ENCODE measurements around the gene OMD. TPM values are rescaled to one million over a fixed set of nuclear protein-coding genes. Genes with fewer than 3 reads are reported as not detected.

OMD gene
- total RNA-seq, 4 donors from 2014 or later, result 1.2 to 5.4 (median 4.5) TPM; not detected in 1

DNA sequence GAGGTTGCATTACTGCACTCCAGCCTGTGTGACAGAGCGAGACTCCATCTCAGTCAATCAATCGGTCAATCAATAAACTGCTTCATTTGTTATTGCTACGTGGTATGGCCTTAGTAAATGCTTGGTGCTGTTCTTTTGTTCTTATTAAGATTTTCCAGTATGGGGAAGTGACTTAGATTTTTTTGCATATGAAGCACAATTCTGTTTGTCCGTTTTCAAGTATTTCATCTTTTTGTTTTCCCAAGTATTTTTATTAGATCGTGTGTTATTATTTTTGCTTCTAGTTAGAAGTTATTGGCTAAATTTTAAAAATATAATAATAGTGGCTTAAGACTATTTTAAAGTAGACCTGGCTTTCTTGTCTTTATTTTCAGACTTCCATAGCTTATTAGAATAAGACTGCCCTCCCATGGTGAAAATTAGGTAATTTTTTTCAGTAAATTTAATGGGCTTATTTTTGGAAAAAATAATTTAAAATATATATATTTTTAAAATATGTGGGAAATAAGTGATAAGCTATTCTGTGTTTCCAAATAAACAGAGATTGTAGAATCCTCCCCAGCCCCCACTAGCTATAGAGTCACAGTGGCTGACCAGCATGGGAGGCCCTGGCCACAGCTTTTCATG lies 14.7 kb upstream of the OMD start:
- Histone ChIP-seq H3K27ac (no peak overlapping the region), H3K9me3 (no peaks in the 10 kb centered on the region), H3K4me1 (no peaks in the 10 kb centered on the region), H3K27me3 (no peaks in the 10 kb centered on the region), H3K4me3 (no peak overlapping the region), H3K36me3 (no peaks in the 10 kb centered on the region)
- DNase-seq, result no peak
- TF ChIP-seq POLR2A (IDR thresholded peaks at IDR 0.05) (no peak), CTCF (IDR thresholded peaks at IDR 0.05) (peak in 4 of 6 experiments; percentile 31 to 39 (median 34))

GRCh38 chr9:92435263-92435662 lies 11.0 kb upstream of the OMD start:
- no peaks in the 10 kb centered on the region for H3K9me3 ChIP-seq
- H3K27ac ChIP-seq, result no peak overlapping the region
- H3K27me3 ChIP-seq, result no peaks in the 10 kb centered on the region
- no peaks in the 10 kb centered on the region for H3K36me3 ChIP-seq
- H3K4me1 ChIP-seq, result no peaks in the 10 kb centered on the region
- DNase-seq, result no peak
- TF ChIP-seq POLR2A (IDR thresholded peaks at IDR 0.05) (no peak), CTCF (IDR thresholded peaks at IDR 0.05) (no peak)
- no peak overlapping the region for H3K4me3 ChIP-seq

- Histone ChIP-seq H3K36me3 (no peaks in the 10 kb centered on the region), H3K27ac (no peak overlapping the region), H3K4me1 (no peaks in the 10 kb centered on the region), H3K9me3 (no peaks in the 10 kb centered on the region), H3K27me3 (no peaks in the 10 kb centered on the region), H3K4me3 (no peak overlapping the region)
- TF ChIP-seq CTCF (IDR thresholded peaks at IDR 0.05) (no peak), POLR2A (IDR thresholded peaks at IDR 0.05) (no peak)
- DNase-seq, result no peak
Observed at GRCh38 chr9:92432972-92433548, 8.8 kb upstream of the OMD start.

GRCh38 chr9:92432350-92432749 lies 8.1 kb upstream of the OMD start:
- Histone ChIP-seq H3K36me3 (no peaks in the 10 kb centered on the region), H3K27me3 (no peaks in the 10 kb centered on the region), H3K4me1 (no peaks in the 10 kb centered on the region), H3K4me3 (no peak overlapping the region), H3K27ac (peak overlapping the region in 1 of 4 donors; percentile 14), H3K9me3 (no peaks in the 10 kb centered on the region)
- TF ChIP-seq POLR2A (IDR thresholded peaks at IDR 0.05) (no peak), CTCF (IDR thresholded peaks at IDR 0.05) (no peak)
- no peak for DNase-seq

- no peak for DNase-seq
- TF ChIP-seq POLR2A (IDR thresholded peaks at IDR 0.05) (no peak), CTCF (IDR thresholded peaks at IDR 0.05) (no peak)
- Histone ChIP-seq H3K4me1 (no peaks in the 10 kb centered on the region), H3K36me3 (no peaks in the 10 kb centered on the region), H3K27me3 (no peaks in the 10 kb centered on the region), H3K4me3 (no peak overlapping the region), H3K9me3 (no peaks in the 10 kb centered on the region), H3K27ac (no peak overlapping the region)
Observed at GRCh38 chr9:92429836-92430235, 5.6 kb upstream of the OMD start.

Data from Peyer's patch (tissue), 4 donors.